GM19351 (cell line): ENCODE data around the gene MSH2.

Source experiments
- ATAC-seq: cut with Tn5 transposase; IDR thresholded peaks from one replicate; pipeline ENCODE4 v1.9.1; 2021; ENCODE audit warnings: mild to moderate bottlenecking, moderate library complexity; ENCODE audit not compliant: unreplicated experiment

MSH2 gene

DNA sequence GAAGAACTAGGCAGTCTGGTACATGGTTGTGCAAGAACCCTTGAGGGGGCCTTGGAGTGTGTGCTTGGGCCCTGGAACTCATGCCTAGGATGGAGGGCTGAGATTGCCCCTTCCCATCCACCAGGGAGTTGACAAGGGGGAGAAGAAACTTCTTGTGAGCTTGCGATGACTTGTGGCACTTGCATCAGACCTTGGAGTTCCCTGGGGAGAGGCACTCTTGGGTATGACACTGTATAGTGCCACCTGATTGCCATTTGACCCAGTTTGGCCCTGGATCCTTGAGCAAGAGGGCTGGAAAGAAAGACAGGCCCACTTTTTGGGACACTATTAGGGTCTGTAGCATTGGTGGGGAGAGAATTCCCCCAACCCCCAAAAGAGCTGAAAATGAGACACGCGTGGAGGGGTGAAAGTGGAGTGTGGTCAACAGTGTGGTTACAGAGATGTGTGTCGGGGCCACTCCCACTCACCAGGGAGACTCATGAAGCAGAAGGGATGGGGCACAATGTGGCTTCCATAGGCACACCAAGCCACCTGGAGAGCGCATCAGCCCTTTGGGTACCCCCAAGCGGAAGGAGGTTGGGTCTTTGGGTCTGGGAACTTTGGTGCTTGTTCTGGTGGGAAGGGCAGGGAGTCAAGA lies 101.3 kb downstream of the MSH2 start:
- peak; percentile 11 for ATAC-seq

- ATAC-seq = no peak
These were observed 103.1 kb downstream of the MSH2 start for GRCh38 chr2:47506024-47506423.

DNA sequence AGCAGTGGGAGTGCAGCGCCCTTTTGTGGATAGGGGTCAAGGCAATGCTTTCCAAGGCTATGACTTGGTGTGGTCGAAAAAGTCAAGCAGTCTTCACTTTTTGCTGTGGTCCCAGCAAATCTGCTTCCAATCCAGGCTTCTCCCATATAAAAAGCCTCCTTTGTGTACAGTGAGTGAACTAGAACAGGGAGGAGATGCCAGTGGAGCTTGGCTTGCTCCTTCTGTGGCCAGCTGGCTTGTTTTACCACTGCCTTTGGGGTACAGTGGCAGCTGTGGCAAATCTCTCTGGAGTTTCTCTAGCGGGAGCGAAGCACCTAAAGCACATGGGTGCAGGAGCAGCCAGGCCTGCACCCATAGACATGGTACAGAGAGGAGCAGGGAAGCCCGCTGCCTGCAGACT lies 103.5 kb downstream of the MSH2 start:
- ATAC-seq = no peak

DNA sequence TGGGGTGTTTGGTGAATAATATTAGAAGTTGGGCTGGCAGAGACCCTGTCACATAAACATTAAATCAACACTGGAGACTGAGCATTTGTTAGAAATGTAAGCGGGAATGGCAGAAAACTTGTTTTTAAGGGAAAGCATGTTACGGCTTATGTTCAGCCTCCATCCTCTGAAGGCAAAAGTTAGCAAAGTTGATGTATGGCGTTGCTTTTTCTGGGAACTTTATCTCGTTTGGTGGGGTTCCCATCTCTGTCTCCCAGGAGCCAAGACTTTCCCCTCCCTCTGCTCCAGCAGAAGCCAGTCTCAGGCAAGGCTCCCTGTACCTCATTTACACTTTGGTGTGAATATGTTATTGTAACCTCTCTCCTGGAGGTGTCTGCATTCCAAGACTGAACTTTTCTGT lies 105.1 kb downstream of the MSH2 start:
- ATAC-seq = no peak

DNA sequence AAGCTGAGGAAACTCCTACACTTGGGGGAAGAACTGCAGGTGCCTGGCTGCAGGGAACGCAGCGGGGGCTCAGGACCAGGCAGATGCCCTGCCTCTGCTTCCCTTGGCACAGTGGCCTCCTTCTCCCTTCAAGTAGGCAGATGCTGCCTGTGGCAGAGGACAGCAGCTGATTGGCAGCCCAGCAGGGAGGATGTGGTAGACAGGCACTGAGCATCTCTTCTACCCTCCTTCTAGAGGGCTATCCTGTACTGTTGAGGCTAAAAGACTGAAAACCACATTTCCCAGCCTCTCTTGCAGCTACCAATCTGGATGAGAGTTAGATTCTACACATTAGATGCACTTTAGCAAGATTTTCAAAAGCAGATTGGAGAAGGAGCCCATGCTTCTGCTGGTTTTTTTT lies 105.7 kb downstream of the MSH2 start:
- ATAC-seq = no peak

DNA sequence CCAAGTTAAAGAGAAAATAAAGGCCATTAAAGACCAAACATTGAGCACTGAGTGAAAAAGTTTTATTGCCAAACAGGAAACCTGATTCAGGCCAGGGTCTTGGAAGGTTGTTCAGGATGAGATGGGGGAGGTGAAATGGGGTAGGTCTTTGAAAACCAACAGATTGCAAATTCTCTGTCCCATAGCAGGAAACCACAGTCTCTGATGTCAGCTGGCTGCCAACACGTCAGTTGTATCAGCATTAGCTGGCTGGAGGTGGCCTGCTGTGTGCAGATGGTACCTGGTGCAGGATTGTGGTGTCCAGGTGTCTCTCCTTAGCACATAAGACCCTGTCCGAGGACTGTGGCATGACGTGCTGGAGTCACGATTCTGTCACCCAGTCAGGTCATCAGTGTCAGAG lies 106.3 kb downstream of the MSH2 start:
- no peak for ATAC-seq

GRCh38 chr2:47509821-47510385 lies 106.9 kb downstream of the MSH2 start:
- no peak for ATAC-seq

- no peak for ATAC-seq
These were observed 107.8 kb downstream of the MSH2 start for GRCh38 chr2:47510745-47511144.

- no peak for ATAC-seq
These were observed 109.7 kb downstream of the MSH2 start for GRCh38 chr2:47512581-47513083.

GRCh38 chr2:47513981-47514520 lies 111.1 kb downstream of the MSH2 start:
- ATAC-seq = no peak

DNA sequence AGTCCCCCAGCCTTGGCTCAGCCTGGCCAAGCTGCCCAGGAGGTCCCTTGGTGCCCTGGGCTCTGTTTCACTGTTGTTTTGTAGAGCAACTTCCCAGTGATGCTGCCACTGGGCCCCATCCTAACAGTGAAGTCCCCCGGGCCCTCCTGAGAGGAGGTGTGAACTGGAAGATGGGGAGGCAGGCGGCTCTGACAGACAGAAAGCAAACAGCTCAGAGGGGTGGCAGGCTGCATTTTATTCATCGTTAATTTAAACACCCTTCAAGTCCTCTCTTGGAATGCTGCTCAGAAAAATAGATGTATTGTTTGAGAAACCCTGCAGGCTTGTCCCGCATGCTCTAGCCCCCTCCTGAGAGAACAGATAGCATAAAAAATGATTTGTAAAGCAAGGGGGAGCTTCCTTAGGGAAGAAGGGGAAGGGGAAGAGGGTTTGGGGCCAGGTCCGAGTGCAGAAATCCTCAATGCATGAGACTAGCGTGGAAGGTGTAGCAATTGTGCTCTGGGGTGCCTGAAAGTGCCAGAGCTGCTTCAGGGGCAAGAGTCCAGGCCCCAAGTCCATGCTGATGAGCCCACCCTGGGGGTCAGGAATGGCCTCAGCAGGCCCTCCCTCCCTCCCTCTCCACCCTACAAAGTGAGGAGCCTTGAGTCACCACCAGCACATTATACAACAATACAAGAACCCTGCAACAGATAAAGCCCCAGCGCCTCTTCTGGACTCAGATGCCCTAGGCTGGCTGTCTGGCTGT lies 113.6 kb downstream of the MSH2 start:
- ATAC-seq = no peak

GRCh38 chr2:47518497-47519146 lies 115.7 kb downstream of the MSH2 start:
- no peak for ATAC-seq

DNA sequence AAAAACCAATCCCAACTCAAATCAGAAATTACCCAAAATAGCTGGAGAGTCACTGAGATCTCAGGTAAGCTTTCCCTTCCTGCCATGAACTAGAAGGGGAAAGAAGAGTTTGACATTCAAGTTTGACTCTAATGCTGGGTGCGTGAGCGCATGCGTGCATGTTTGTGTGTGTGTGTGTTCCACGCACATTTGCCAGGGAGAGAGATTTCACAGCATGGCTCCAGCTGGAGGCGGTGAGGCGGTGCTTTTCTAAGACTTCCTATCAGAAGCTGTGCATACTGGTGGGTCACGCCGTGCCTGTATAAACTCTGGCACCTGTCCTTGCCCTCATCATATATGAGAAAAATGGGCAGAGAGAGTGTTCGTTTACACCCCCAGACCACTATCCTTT lies 116.2 kb downstream of the MSH2 start:
- no peak for ATAC-seq

DNA sequence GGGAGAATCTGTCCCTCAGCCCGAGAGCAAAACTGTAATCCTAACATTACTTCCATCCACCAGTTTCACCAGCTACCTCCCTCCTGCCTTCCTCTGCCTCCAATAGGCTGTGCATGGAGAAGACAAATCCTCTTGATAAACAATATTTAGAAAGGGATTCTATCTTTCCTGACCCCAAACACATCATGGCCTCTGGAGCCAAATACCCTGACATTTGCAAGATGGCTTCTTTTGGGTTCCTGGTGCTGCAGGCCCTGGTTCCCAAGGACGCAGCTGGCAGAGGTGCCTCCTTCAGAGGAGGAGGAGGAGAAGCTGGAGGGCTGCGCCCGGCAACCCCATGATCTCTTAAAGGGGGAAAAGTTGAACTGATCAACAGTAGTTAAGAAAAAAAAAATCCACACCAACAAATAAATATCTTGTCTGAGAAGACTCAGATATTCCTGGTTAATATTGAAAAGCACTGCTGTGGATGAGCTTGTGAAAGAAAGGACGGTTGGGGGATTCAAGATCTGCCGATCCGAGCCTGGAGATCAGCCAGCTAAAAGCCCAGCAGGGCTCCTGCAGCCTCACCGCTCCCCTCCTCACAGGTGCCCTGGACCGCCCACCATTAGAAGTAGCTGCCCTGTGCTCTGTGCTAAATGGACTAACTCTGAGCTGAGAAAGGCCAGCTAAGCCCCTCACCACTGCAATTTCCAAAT lies 116.8 kb downstream of the MSH2 start:
- no peak for ATAC-seq

DNA sequence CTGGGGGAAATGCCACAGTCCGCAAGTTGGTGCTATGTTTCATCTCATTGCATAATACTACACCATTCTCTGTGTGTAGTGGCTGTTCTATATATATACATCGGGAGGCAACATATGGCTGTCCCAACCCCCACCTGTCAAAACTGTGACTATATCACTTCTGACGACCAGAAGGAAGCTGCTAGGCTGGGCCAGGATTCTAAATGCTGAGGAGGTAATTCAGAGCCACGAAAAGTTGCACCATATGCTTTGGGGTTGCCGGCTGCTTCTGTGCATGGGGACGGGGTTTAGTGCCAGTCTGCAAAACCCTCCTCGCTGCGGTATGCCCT lies 117.3 kb downstream of the MSH2 start:
- ATAC-seq = no peak

DNA sequence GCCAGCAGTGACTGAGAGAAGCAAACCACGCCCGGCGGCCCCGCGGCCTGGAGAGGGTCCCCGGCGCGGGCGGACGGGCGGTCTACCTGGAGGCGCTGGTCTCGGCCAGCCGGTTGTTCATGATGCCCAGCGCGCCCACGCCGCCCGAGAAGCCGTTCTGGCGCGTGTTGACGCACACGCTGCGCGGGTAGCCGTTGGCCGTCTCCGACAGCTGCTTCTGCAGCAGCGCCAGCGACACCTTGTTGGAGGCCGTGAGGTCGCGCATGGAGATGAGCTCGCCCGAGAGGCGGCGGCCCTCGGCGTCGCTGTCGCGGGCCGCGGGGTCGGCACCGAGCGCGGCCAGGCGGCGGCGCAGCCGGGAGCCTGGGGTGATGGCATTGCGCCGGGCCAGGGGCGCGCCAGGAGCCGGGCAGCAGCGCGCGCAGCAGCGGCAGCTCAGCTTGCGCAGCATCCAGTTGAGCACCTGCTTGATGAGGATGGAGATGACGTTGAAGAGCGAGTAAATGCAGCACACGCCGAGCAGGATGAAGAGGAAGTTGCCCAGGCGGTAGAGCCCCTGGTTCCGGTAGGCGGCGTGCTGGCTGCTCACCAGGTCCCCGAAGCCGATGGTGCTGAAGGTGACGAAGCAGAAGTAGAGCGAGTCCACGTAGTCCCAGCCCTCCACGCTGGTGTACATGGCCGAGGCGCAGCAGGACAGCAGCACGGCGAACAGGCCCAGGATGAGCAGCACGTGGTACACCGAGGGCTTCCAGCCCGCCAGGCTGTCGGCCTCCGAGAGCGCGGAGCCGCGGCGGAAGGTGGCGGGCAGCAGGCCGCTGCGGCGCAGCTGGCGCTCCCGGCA lies 118.1 kb downstream of the MSH2 start:
- ATAC-seq = peak; percentile 76

DNA sequence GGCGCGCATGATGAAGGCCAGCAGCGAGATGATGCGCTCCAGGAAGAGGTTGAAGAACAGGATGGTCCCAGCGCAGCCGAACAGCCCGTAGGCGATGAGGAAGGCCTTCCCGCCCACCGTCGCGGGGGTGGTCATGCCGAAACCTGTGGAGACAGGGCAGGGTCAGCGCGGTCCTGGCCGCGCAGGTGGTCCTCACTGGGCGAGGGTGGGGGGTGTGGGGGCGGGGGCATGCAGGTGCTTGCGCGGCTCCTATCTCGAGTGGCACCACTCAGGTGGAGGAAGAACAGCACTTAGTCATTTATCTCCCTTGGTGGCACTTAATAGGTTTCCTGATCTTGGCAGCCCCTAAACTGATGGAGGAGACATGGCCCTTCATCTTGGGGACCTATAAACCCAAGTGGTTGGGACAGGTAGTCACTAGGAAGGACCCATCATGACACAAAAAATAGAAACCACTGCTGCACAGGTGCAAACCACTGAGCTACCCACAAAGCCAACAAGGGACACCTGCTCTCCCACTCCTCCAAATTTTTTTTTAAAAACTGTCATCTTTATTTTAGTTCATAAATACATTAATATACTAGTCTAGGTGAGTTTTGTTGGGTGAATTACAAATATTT lies 118.8 kb downstream of the MSH2 start:
- peak; percentile 0 for ATAC-seq

DNA sequence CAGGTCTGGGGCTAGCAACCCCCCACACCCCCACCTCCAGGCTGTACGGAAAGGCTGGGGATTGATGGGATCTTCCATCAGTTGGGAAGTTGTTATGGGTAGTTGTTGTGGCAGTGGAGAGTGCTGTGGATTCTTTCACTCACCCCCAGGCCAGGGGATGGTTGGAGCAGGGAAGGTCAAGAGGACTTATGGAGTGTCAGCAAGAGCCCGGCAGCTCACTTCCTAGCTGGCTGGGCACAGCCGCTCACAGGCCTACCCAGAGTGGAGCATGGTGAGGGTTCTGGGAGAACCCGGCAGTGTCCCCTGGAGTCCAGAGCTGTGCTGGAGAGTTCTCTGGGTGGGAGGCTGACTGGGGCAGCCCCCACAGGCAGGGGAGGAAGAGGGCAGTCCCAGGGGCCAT lies 122.2 kb downstream of the MSH2 start:
- no peak for ATAC-seq

DNA sequence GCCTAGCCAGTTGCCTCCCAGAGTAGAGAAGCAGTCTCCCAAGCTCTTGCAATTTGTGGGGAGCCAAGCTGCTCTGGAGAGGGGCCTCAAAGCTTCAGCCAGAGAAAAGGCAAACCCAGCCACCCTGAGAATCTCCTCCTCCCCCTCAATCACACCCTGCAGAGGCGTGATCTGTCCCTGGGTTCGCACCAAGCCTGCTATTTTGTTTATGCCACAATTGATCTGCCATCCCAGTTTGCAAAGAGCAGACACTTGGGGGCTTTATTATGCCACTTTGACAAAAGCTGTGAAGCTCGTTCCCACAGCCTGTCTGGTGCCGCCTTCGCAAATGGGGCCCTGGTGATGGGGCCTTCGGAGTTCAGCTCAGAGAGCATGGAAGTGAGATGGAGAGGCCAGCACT lies 125.5 kb downstream of the MSH2 start:
- no peak for ATAC-seq

- ATAC-seq = no peak
These were observed 125.9 kb downstream of the MSH2 start for GRCh38 chr2:47528874-47529273.
